HG03442 (cell line): ENCODE data around the gene CYP1A1.
"Not testable (repeated sequence)": the region's sequence is repeated elsewhere in the genome, so short reads cannot be mapped to it uniquely, and the experiment has no call there.

Experiments
- ATAC-seq: cut with Tn5 transposase; IDR thresholded peaks from one replicate; pipeline ENCODE4 v1.9.1; 2021; ENCODE audit warnings: mild to moderate bottlenecking, moderate library complexity; ENCODE audit not compliant: unreplicated experiment

The CYP1A1 gene

GRCh38 chr15:74742422-74742821, 17.1 kb upstream of the CYP1A1 start:
- no peak for ATAC-seq

GRCh38 chr15:74738239-74738638, 12.9 kb upstream of the CYP1A1 start:
- ATAC-seq = not testable (repeated sequence)

GRCh38 chr15:74735305-74735704, 10.0 kb upstream of the CYP1A1 start:
- ATAC-seq = no peak

- no peak for ATAC-seq
Observed at GRCh38 chr15:74733269-74733668, 7.9 kb upstream of the CYP1A1 start.

GRCh38 chr15:74732846-74733245, 7.5 kb upstream of the CYP1A1 start:
- ATAC-seq = no peak

- ATAC-seq = no peak
Observed at GRCh38 chr15:74730619-74731316, 5.4 kb upstream of the CYP1A1 start.

- not testable (repeated sequence) for ATAC-seq
Observed at GRCh38 chr15:74729372-74729771, 4.0 kb upstream of the CYP1A1 start.

GRCh38 chr15:74728699-74729098, 3.4 kb upstream of the CYP1A1 start:
- ATAC-seq = not testable (repeated sequence)

GRCh38 chr15:74727727-74728126, 2.4 kb upstream of the CYP1A1 start:
- ATAC-seq = no peak

GRCh38 chr15:74726774-74727164, 1.4 kb upstream of the CYP1A1 start:
- no peak for ATAC-seq

- no peak for ATAC-seq
Observed at GRCh38 chr15:74725845-74726773, 781 bp upstream of the CYP1A1 start.

- no peak for ATAC-seq
Observed at GRCh38 chr15:74724570-74725224, 631 bp downstream of the CYP1A1 start.

- ATAC-seq = no peak
Observed at GRCh38 chr15:74723754-74724334, 1.5 kb downstream of the CYP1A1 start.

GRCh38 chr15:74723187-74723586, 2.1 kb downstream of the CYP1A1 start:
- ATAC-seq = no peak

- ATAC-seq = no peak
Observed at GRCh38 chr15:74722591-74722990, 2.7 kb downstream of the CYP1A1 start.

- no peak for ATAC-seq
Observed at GRCh38 chr15:74716651-74717050, 8.7 kb downstream of the CYP1A1 start.

- no peak for ATAC-seq
Observed at GRCh38 chr15:74712311-74712710, 13.0 kb downstream of the CYP1A1 start.

- ATAC-seq = no peak
Observed at GRCh38 chr15:74710319-74711094, 14.8 kb downstream of the CYP1A1 start.

GRCh38 chr15:74709892-74710291, 15.4 kb downstream of the CYP1A1 start:
- ATAC-seq = no peak

GRCh38 chr15:74709011-74709410, 16.3 kb downstream of the CYP1A1 start:
- no peak for ATAC-seq
